Measurements from ENCODE around the gene FAAP20. TPM values are rescaled to one million over a fixed set of nuclear protein-coding genes. Genes with fewer than 3 reads are reported as not detected.

The FAAP20 gene
- total and polyA plus RNA-seq, 7 donors, result 28.4 to 58.0 (median 45.3) TPM

DNA sequence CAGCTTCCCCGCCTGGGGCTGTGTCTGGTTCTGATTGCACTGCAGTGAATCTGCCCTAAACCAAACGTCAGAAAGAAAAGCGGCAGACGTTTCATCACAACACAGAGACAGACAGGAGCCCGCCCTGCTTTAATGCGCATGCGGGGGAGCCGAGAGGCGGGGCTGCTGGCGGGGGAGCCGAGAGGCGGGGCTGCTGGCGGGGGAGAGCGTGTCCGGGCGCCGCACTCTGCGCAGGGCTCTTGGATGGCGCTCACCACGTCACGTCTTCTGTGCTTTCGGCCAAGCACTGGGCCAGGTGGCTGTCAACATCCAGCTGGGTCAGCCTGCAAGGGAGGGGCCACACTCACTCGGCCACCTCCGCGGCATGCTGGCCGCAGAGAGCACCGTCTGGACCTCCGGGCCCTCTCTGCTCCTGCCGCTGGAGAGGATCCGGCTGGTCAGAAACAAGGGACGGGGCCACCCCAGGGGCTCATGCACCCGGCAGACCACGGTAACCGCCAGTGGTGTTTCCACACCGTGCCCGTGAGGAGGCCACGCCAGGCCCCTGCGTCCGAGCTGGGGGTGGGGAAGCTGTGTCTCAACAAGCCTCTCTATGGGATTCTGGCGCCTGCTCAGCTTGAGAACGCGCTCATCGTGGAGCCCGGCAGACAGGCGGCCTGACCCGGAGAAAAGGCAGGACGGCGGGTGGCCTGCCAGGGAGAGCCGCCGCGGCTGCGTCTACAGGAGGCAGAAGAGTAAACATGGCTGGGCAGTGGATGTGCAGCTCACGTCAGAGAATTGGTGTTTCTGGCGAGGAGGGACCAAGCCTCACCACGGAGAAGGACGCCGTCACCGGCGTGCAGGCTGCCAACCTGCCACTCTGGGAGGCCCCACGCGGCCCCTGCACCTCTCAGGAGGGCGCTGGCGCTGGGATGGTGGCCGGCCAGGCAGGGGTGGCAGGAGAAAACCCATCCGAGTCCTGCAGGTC, 4.8 kb downstream of the FAAP20 start:
- intact Hi-C loops (cut with DNase I), result loop anchor here (2.0 to 5.0 kb wide), 2 partner anchors 41 to 203 kb away; partner anchors contain the start of genes MORN1 and RER1
- Histone ChIP-seq H3K4me3 (peak overlapping the region; percentile 53 to 69 (median 62)), H3K27me3 (no peaks in the 10 kb centered on the region), H3K9me3 (no peaks in the 10 kb centered on the region), H3K36me3 (peaks cover 0 to 11% (median 3%) of the 10 kb centered on the region in 4 donors), H3K4me1 (peaks cover 0 to 52% (median 44%) of the 10 kb centered on the region in 4 donors), H3K27ac (peak overlapping the region; percentile 94 to 99 (median 96))
- DNase-seq, result peak; percentile 99
- TF ChIP-seq POLR2AphosphoS5 (IDR thresholded peaks at IDR 0.05) (peak; percentile 93 to 97 (median 96)), POLR2A (IDR thresholded peaks at IDR 0.05) (peak; percentile 87), EP300 (IDR thresholded peaks at IDR 0.05) (peak in 2 of 4 donors; percentile 48 to 78)
- TF ChIP-seq, protein P1, sequence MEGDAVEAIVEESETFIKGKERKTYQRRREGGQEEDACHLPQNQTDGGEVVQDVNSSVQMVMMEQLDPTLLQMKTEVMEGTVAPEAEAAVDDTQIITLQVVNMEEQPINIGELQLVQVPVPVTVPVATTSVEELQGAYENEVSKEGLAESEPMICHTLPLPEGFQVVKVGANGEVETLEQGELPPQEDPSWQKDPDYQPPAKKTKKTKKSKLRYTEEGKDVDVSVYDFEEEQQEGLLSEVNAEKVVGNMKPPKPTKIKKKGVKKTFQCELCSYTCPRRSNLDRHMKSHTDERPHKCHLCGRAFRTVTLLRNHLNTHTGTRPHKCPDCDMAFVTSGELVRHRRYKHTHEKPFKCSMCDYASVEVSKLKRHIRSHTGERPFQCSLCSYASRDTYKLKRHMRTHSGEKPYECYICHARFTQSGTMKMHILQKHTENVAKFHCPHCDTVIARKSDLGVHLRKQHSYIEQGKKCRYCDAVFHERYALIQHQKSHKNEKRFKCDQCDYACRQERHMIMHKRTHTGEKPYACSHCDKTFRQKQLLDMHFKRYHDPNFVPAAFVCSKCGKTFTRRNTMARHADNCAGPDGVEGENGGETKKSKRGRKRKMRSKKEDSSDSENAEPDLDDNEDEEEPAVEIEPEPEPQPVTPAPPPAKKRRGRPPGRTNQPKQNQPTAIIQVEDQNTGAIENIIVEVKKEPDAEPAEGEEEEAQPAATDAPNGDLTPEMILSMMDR (IDR thresholded peaks at IDR 0.05), result no peak
- WGBS, 2 donors, result 10 to 34% methylated on average over 65 of the region's 65 CpGs

DNA sequence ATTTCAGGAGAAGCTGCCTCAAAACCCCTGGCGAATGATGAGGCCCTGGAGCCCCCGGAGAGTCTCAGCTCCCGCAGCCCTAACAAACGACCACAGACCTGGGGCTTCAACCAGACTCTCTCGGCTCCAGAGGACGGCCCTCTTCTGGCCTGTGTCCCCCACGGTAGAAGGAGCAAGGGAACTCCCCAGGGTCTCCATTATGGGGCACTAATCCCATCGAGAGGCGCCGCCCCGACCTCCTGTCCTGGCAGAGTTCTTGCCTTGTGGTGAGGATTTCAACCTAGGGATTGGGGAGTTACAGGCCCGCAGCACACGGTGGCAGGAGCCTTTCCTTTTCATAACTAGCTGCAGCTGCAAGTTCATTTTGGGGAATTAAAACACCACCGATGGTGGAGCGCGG, 6.2 kb downstream of the FAAP20 start:
- Histone ChIP-seq H3K4me1 (peaks cover 0 to 42% (median 34%) of the 10 kb centered on the region in 4 donors), H3K27ac (peak overlapping the region in 1 of 4 donors; percentile 97), H3K27me3 (no peaks in the 10 kb centered on the region), H3K36me3 (peaks cover 0 to 15% (median 3%) of the 10 kb centered on the region in 4 donors), H3K9me3 (no peaks in the 10 kb centered on the region), H3K4me3 (no peak overlapping the region)
- no peak for TF ChIP-seq EP300 (IDR thresholded peaks at IDR 0.05)
- TF ChIP-seq POLR2A (IDR thresholded peaks at IDR 0.05), result no peak
- TF ChIP-seq, protein P1 (IDR thresholded peaks at IDR 0.05), result no peak
- TF ChIP-seq POLR2AphosphoS5 (IDR thresholded peaks at IDR 0.05), result no peak
- 93 to 95% methylated on average over 16 of the region's 16 CpGs for WGBS, 2 donors
- DNase-seq, result no peak
- intact Hi-C loops (cut with DNase I), result no loop called here

DNA sequence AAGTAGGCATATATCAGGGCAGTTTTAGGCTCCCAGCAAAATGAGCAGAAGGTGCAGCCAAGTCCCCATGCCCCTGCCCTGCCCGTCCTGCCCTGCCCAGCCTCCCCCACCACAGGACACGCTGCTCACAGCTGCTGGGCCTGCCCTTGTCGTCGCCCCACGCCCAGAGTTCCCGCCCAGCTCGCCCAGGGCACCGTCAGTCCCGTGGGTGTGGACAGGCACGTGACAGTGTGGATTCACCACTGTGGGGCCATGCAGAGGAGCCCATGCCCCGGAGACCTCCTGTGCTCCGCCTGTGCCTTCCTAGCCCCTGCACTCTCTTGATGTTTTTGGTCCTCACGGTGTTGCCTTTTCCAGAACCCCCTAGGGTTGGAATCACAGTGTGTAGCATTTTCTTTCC, 7.0 kb downstream of the FAAP20 start:
- no peaks in the 10 kb centered on the region for H3K27me3 ChIP-seq
- H3K4me1 ChIP-seq, result peaks cover 0 to 35% (median 27%) of the 10 kb centered on the region in 4 donors
- H3K36me3 ChIP-seq, result peaks cover 0 to 15% (median 3%) of the 10 kb centered on the region in 4 donors
- TF ChIP-seq, protein P1 (IDR thresholded peaks at IDR 0.05), result no peak
- TF ChIP-seq POLR2AphosphoS5 (IDR thresholded peaks at IDR 0.05), result no peak
- 29 to 75% methylated on average over 13 of the region's 13 CpGs for WGBS, 2 donors
- intact Hi-C loops (cut with DNase I), result no loop called here
- no peak for DNase-seq
- no peak overlapping the region for H3K4me3 ChIP-seq
- H3K9me3 ChIP-seq, result no peaks in the 10 kb centered on the region
- no peak overlapping the region for H3K27ac ChIP-seq

DNA sequence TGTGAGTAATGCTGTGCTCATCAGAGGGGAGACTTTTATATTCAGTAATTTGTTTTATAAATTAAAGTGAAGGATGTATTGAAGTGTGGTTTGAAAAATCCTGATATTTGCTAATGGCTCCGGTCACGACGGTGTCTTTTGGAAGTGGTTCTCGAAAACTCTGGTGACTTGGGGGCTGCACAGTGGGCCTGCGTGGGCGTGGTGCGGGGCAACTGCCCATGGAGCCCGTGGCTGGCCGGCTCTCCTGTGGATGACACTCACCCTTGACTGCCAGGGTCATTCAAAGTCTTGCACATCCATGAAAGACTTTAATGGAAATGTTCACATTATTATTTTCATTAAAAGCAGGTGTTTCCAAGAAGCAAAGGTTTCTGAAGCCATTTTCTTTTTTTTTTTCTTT, 7.7 kb downstream of the FAAP20 start:
- H3K27me3 ChIP-seq, result no peaks in the 10 kb centered on the region
- WGBS, 2 donors, result 89 to 94% methylated on average over 9 of the region's 9 CpGs
- H3K4me3 ChIP-seq, result no peak overlapping the region
- DNase-seq, result no peak
- no peak overlapping the region for H3K27ac ChIP-seq
- intact Hi-C loops (cut with DNase I), result no loop called here
- no peak for TF ChIP-seq POLR2AphosphoS5 (IDR thresholded peaks at IDR 0.05)
- TF ChIP-seq EP300 (IDR thresholded peaks at IDR 0.05), result no peak
- TF ChIP-seq POLR2A (IDR thresholded peaks at IDR 0.05), result no peak
- TF ChIP-seq, protein P1 (IDR thresholded peaks at IDR 0.05), result no peak
- peaks cover 0 to 19% (median 3%) of the 10 kb centered on the region in 4 donors for H3K36me3 ChIP-seq
- peaks cover 0 to 28% (median 20%) of the 10 kb centered on the region in 4 donors for H3K4me1 ChIP-seq
- H3K9me3 ChIP-seq, result no peaks in the 10 kb centered on the region

All from sigmoid colon (tissue), 7 donors.